K562 (cell line): ENCODE data around the gene TARS2. TPM values are rescaled to one million over a fixed set of nuclear protein-coding genes. Genes with fewer than 3 reads are reported as not detected.

Source experiments
- ARID3B ChIP-seq: fragments of 250-450 bp; sonication (Bioruptor Pico); IDR thresholded peaks from 2 replicates; pipeline ENCODE4 v1.4.0; 2020; ENCODE audit warnings: borderline replicate concordance
- ATF2 ChIP-seq: sonication (generic); formaldehyde crosslinking; IDR thresholded peaks from 2 replicates; pipeline ENCODE4 v1.8.1; 2022; ENCODE audit warnings: missing genetic modification reagents
- ATF6 ChIP-seq: sonication (generic); formaldehyde crosslinking; IDR thresholded peaks from 2 replicates; pipeline ENCODE4 v1.4.0; 2020; ENCODE audit warnings: mild to moderate bottlenecking, missing genetic modification reagents
- CBFB ChIP-seq: sonication (generic); formaldehyde crosslinking; IDR thresholded peaks from 2 replicates; pipeline ENCODE4 v1.4.0; 2020; ENCODE audit warnings: mild to moderate bottlenecking, missing genetic modification reagents
- CREBBP ChIP-seq: IDR thresholded peaks from one replicate; pipeline ENCODE4 v1.6.1; 2012; ENCODE audit warnings: low read depth, mild to moderate bottlenecking, control low read depth, inconsistent platforms, low read length
- FOXA3 ChIP-seq, 2 experiments: fragments of 450-650 bp in 1 of 2; sonication (generic) in 1 of 2; formaldehyde crosslinking; IDR thresholded peaks in 1 of 2; conservative IDR thresholded peaks in 1 of 2; 2 replicates each; pipeline versions ENCODE4 v1.4.0 to v1.8.0; 2020 to 2022; ENCODE audit warnings: mild to moderate bottlenecking in 2 of 2, missing genetic modification reagents in 1 of 2
- KAT8 ChIP-seq: fragments of 450-650 bp; IDR thresholded peaks from 2 replicates; pipeline ENCODE4 v1.6.1; 2016; ENCODE audit warnings: low read depth, mild to moderate bottlenecking
- MAFF ChIP-seq: IDR thresholded peaks from 2 replicates; pipeline ENCODE4 v1.6.1; 2012; ENCODE audit warnings: low read length, improper control_type of control experiment
- NBN ChIP-seq: fragments of 450-650 bp; IDR thresholded peaks from 2 replicates; pipeline ENCODE4 v1.6.1; 2016; ENCODE audit warnings: low read depth, mild to moderate bottlenecking
- SIN3B ChIP-seq: fragments of 450-650 bp; IDR thresholded peaks from 2 replicates; pipeline ENCODE4 v1.6.1; 2017; ENCODE audit warnings: low read depth, mild to moderate bottlenecking, moderate library complexity
- SMC3 ChIP-seq: conservative IDR thresholded peaks from 2 replicates; pipeline ENCODE4 v1.6.1; 2011; ENCODE audit warnings: low read depth, low read length, improper control_type of control experiment; ENCODE audit not compliant: insufficient read depth
- TCF7L2 ChIP-seq: fragments of 150-350 bp; IDR thresholded peaks from 2 replicates; pipeline ENCODE4 v1.6.1; 2016; ENCODE audit warnings: low read depth, mild to moderate bottlenecking, low read length, moderate library complexity
- TSHZ1 ChIP-seq: fragments of 250-450 bp; sonication (Bioruptor Pico); IDR thresholded peaks from 2 replicates; pipeline ENCODE4 v1.4.0; 2020; ENCODE audit warnings: mild to moderate bottlenecking, moderate library complexity
- XRCC5 ChIP-seq: fragments of 200-400 bp; formaldehyde crosslinking; IDR thresholded peaks from 2 replicates; pipeline ENCODE4 v1.6.1; 2017; ENCODE audit warnings: low read depth, mild to moderate bottlenecking, low read length
- ZFPM2 ChIP-seq: fragments of 250-450 bp; sonication (Bioruptor Pico); IDR thresholded peaks from 2 replicates; pipeline ENCODE4 v1.5.1; 2022; ENCODE audit warnings: mild to moderate bottlenecking
- ZNF282 ChIP-seq: sonication (generic); formaldehyde crosslinking; IDR thresholded peaks from 2 replicates; pipeline ENCODE4 v1.8.1; 2023; ENCODE audit warnings: missing genetic modification reagents
- ZNF512 ChIP-seq: IDR thresholded peaks from 2 replicates; pipeline ENCODE4 v1.6.1; 2016; ENCODE audit warnings: missing genetic modification characterization, missing compliant biosample characterization
- polyA plus RNA-seq, 8 experiments: library from polyadenylated mRNA; depleted of rRNA in 4 of 8; stranded (reverse) in 5 of 8; unstranded in 3 of 8; fragments of >200 nt; fragmentation: Nextera tagmentation in 2 of 8; fragmentation: Illumina TruSeq in 1 of 8; extraction: Ambion mirVana in 2 of 8; extraction: Trizol in 1 of 8; gene quantifications; 2 replicates each; pipeline versions ENCODE4 v1.2.1 to v1.2.3, GENCODE V29; 2011 to 2014; ENCODE audit warnings: inconsistent platforms in 1 of 8, missing spikeins in 1 of 8
- total RNA-seq, 7 experiments: library from RNA; depleted of rRNA in 6 of 7; stranded (reverse); fragments of >200 nt in 6 of 7; fragmentation: Illumina TruSeq in 2 of 7; extraction: Trizol in 2 of 7; gene quantifications; 2 replicates each; pipeline versions ENCODE4 v1.2.1 to v1.2.3, GENCODE V29; 2011 to 2021; ENCODE audit warnings: low replicate concordance in 1 of 7

The TARS2 gene
- total and polyA plus RNA-seq, 9 of the 15 experiments (the other 6 are each of a cell fraction or from before 2014, with no cell fraction given): 17.0 to 64.2 (median 39.4) TPM

GRCh38 chr1:150552128-150552910 is 65.1 kb downstream of the TARS2 start (continued):
- TF ChIP-seq ZNF282 (CRISPR knock-in tag): no peak
- TF ChIP-seq SIN3B: no peak
- no peak for TF ChIP-seq FOXA3 (CRISPR knock-in tag; conservative IDR thresholded peaks at IDR 0.05 in 1 of 2, IDR thresholded peaks at IDR 0.05 in 1 of 2)
- no peak for TF ChIP-seq ATF6
- no peak for TF ChIP-seq ZNF512 (tag)
- no peak for TF ChIP-seq TCF7L2
- TF ChIP-seq SMC3: no peak
- no peak for TF ChIP-seq MAFF
- TF ChIP-seq CBFB (CRISPR knock-in tag): no peak
- no peak for TF ChIP-seq KAT8
- no peak for TF ChIP-seq TSHZ1 (CRISPR knock-in tag)
- no peak for TF ChIP-seq ZFPM2 (CRISPR knock-in tag)
- no peak for TF ChIP-seq ATF2
- TF ChIP-seq CREBBP: no peak
- no peak for TF ChIP-seq XRCC5
- TF ChIP-seq ARID3B (CRISPR knock-in tag): no peak
- TF ChIP-seq NBN: peak; percentile 71; the same call in 1 of the 2 replicates
